Measurements from ENCODE around the gene PARP6.

The PARP6 gene

DNA sequence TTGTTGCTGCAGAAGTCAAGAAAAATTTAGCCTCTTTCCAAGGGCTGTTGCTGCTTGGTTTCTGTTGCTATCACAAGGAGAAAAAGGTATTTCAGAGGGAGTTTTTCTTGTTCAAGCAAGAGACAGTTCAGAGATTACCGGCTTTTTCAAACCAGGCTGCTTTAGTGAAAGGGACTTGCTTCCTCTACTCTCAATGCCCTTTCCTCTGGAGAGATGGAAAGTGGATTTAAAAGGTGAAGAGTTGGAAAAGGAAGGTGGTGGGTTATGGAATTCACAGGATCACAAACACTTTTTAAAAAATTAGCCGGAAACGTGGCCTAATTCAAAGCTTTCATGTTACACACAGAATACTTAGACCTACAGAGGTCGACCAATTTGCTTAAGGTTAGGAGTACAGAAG, 1.1 kb downstream of the PARP6 start:
- no peak overlapping the region for H2AFZ ChIP-seq (ENCODE audit: low read depth)
- H3K9ac ChIP-seq: no peak overlapping the region
- H3K27ac ChIP-seq: no peak overlapping the region
- H4K20me1 ChIP-seq (ENCODE audit: insufficient read depth): no peaks in the 10 kb centered on the region
- peak overlapping the region; percentile 89 for H3K4me2 ChIP-seq
- TF ChIP-seq, protein P1, sequence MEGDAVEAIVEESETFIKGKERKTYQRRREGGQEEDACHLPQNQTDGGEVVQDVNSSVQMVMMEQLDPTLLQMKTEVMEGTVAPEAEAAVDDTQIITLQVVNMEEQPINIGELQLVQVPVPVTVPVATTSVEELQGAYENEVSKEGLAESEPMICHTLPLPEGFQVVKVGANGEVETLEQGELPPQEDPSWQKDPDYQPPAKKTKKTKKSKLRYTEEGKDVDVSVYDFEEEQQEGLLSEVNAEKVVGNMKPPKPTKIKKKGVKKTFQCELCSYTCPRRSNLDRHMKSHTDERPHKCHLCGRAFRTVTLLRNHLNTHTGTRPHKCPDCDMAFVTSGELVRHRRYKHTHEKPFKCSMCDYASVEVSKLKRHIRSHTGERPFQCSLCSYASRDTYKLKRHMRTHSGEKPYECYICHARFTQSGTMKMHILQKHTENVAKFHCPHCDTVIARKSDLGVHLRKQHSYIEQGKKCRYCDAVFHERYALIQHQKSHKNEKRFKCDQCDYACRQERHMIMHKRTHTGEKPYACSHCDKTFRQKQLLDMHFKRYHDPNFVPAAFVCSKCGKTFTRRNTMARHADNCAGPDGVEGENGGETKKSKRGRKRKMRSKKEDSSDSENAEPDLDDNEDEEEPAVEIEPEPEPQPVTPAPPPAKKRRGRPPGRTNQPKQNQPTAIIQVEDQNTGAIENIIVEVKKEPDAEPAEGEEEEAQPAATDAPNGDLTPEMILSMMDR (conservative IDR thresholded peaks at IDR 0.05; ENCODE audit: low read depth, low read length): no peak
- no peaks in the 10 kb centered on the region for H3K27me3 ChIP-seq (ENCODE audit: insufficient read depth, low read depth)
- peaks cover 15% of the 10 kb centered on the region; the same call in 1 of the 2 replicates for H3K79me2 ChIP-seq (ENCODE audit: insufficient read depth, low read depth)
- H3K4me1 ChIP-seq (ENCODE audit: low read depth, poor library complexity, severe bottlenecking): peaks cover 20% of the 10 kb centered on the region
- no peaks in the 10 kb centered on the region; the same call in 1 of the 2 replicates for H3K36me3 ChIP-seq (ENCODE audit: insufficient read depth)
- no peak overlapping the region for H3K4me3 ChIP-seq (IDR thresholded peaks at IDR 0.05; ENCODE audit: insufficient read depth, low read depth, low read length)

- Histone ChIP-seq H3K4me1 (ENCODE audit: low read depth, poor library complexity, severe bottlenecking) (peaks cover 20% of the 10 kb centered on the region), H3K27ac (no peak overlapping the region), H3K27me3 (ENCODE audit: insufficient read depth, low read depth) (no peaks in the 10 kb centered on the region), H4K20me1 (ENCODE audit: insufficient read depth) (no peaks in the 10 kb centered on the region), H3K9ac (no peak overlapping the region), H3K79me2 (ENCODE audit: insufficient read depth, low read depth) (peaks cover 15% of the 10 kb centered on the region; the same call in 1 of the 2 replicates), H3K4me3 (IDR thresholded peaks at IDR 0.05; ENCODE audit: insufficient read depth, low read depth, low read length) (no peak overlapping the region), H3K4me2 (no peak overlapping the region), H3K36me3 (ENCODE audit: insufficient read depth) (no peaks in the 10 kb centered on the region; the same call in 1 of the 2 replicates), H2AFZ (ENCODE audit: low read depth) (no peak overlapping the region)
- TF ChIP-seq, protein P1 (conservative IDR thresholded peaks at IDR 0.05; ENCODE audit: low read depth, low read length): no peak
Measured at GRCh38 chr15:72269739-72270138, 2.6 kb downstream of the PARP6 start.

GRCh38 chr15:72265031-72265430, 7.3 kb downstream of the PARP6 start:
- Histone ChIP-seq H3K36me3 (ENCODE audit: insufficient read depth) (peaks cover 3% of the 10 kb centered on the region; the same call in 1 of the 2 replicates), H3K4me2 (no peak overlapping the region), H4K20me1 (ENCODE audit: insufficient read depth) (no peaks in the 10 kb centered on the region), H3K27me3 (ENCODE audit: insufficient read depth, low read depth) (no peaks in the 10 kb centered on the region), H3K4me1 (ENCODE audit: low read depth, poor library complexity, severe bottlenecking) (no peaks in the 10 kb centered on the region), H3K27ac (no peak overlapping the region), H3K79me2 (ENCODE audit: insufficient read depth, low read depth) (no peaks in the 10 kb centered on the region), H3K4me3 (IDR thresholded peaks at IDR 0.05; ENCODE audit: insufficient read depth, low read depth, low read length) (no peak overlapping the region), H3K9ac (no peak overlapping the region), H2AFZ (ENCODE audit: low read depth) (no peak overlapping the region)
- TF ChIP-seq, protein P1 (conservative IDR thresholded peaks at IDR 0.05; ENCODE audit: low read depth, low read length): no peak

DNA sequence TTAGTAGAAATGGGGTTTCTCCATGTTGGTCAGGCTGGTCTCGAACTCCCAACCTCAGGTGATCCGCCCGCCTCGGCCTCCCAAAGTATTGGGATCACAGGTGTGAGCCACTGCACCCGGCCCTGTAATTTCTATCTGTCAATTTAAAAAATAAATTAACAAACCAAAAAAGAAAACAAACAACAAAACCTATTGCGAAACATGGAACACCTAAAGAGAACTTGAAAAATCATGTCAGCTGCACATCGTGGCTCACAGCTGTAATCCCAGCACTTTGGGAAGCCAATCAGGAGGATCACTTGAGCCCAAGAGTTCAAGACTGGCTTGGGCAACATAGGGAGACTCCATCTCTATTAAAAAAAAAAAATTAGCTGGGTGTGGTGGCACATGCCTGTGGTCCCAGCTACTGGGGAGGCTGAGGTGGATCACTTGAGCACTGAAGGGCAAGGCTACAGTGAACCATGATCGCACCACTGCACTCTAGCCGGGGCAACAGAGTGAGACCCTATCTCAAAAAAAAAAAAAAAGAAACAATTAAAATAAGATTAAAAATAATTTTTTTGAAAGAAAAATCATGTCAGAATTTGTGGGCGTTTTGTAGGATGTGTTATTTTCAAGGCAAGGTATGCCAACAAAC, 19.6 kb downstream of the PARP6 start:
- H4K20me1 ChIP-seq (ENCODE audit: insufficient read depth): no peaks in the 10 kb centered on the region
- H3K27ac ChIP-seq: no peak overlapping the region
- no peak overlapping the region for H2AFZ ChIP-seq (ENCODE audit: low read depth)
- H3K4me1 ChIP-seq (ENCODE audit: low read depth, poor library complexity, severe bottlenecking): no peaks in the 10 kb centered on the region
- H3K4me3 ChIP-seq (IDR thresholded peaks at IDR 0.05; ENCODE audit: insufficient read depth, low read depth, low read length): no peak overlapping the region
- H3K36me3 ChIP-seq (ENCODE audit: insufficient read depth): no peaks in the 10 kb centered on the region
- H3K27me3 ChIP-seq (ENCODE audit: insufficient read depth, low read depth): no peaks in the 10 kb centered on the region
- H3K79me2 ChIP-seq (ENCODE audit: insufficient read depth, low read depth): no peaks in the 10 kb centered on the region
- H3K9ac ChIP-seq: no peak overlapping the region
- H3K4me2 ChIP-seq: no peak overlapping the region
- TF ChIP-seq, protein P1 (conservative IDR thresholded peaks at IDR 0.05; ENCODE audit: low read depth, low read length): no peak
